NCI-H2081 (cell line): ENCODE results near the gene HPS6.
"Not testable (repeated sequence)": the region's sequence is repeated elsewhere in the genome, so short reads cannot be mapped to it uniquely, and the experiment has no call there.

Experiments
- DNase-seq, 2 experiments: peaks; one replicate each; lab custom pipeline; 2025; lab: John Stamatoyannopoulos, UW

Gene HPS6

DNA sequence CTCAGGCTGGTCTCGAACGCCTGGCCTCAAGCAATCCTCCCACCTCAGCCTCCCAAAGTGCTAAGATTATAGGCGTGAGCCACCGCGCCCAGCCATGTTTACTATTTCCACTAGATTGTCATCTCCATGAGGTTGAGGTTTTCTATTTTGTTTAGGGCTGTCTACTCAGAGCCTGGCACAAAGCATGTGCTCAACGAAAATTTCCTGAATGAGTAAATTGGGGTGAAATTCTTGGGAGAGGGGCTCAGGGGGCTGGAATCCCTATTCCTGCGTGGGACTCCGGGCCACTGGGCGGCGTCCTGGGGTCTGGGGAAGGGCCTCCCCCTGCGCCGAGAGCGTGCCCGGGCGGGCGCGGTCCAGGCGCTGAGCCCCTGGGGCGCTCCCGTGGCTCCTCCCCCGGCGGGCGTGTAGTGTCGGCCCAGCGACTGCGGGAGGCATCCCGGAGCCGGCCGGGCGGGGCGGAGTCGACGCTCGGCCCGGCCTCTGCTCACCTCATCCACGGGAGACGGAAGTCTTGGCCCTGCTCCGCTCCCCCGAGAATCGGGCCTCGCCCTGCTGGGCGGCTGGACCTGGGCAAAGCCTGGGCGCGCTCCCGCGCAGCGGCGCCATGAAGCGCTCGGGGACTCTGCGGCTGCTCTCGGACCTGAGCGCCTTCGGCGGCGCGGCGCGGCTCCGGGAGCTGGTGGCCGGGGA, at the start of gene HPS6:
TSS of gene HPS6 (plus strand) at position 482 of the 693 bp plus-strand sequence. CDS start at position 608, 126 bp downstream.
- peak; percentile 83 to 85 for DNase-seq

DNA sequence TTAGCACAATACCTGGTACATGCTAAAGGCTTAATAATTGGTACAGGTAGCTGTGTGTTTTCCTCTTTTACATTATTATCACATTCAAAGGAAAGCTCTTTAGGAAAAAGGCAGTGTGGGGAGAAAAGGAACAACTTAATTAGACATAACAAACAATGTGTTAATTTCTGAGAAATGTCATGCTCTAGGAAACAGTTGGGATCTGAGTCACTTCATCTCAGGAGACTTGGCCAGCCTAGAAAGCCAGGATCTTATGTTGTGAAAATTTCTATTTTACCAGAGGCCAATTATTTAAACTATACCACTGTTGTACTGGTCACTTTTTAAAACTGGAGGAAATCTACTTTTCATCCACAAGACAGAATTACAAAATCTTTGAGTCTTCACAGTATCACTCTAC, 48.7 kb upstream of the HPS6 start:
- DNase-seq = no peak

DNA sequence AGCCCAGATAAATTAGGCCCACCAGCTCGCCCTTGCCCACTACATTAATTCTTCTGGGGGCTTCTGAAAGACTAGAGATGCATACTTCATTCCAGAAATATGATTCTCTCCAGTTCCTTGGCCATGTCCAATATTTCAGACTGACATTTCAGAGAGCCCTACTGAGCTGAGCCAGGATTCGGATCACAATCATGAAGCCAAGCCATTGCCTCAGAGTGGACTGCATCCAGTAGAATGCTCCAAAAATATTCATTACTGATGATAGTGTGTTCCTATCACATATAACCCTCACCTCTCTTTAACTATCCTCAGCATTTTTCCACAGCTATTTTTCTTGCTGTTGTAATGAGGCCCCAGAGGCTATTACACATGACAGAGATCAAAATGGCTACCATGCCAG, 47.9 kb upstream of the HPS6 start:
- no peak for DNase-seq

DNA sequence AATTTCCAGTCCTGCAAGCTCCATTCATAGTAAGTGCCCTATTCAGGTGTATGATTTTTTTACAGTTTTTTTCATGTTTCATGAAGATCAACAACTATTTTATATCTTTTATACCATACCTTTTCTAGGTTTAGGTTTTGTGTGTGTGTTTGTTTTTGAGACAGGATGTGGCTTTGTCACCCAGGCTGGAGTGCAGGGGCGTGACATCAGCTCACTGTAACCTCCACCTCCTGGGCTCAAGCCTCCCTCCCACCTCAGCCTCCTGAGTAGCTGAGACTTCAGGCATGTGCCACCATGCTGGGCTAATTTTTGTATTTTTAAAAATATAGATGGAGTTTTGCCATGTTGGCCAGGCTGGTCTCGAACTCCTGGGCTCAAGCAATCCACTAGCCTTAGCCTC, 44.2 kb upstream of the HPS6 start:
- DNase-seq = no peak

DNA sequence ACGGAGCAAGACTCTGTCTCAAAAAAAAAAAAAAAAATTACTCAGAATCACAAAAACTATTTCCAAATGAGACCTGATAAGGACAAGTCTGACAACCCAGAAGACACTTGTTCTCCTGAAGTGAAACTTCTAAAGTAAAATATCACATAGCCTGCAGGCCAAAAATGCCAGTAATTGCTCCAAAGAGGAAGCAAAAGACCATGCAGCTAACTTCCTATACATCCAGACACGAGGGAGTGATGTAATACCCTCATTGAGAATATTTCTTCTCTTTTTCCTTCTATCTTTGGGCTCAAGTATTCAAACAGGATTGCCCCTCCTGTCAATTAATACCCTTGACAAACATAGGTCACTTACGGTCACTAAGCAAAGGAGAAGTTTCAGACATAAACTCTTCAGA, 40.4 kb upstream of the HPS6 start:
- DNase-seq = no peak

DNA sequence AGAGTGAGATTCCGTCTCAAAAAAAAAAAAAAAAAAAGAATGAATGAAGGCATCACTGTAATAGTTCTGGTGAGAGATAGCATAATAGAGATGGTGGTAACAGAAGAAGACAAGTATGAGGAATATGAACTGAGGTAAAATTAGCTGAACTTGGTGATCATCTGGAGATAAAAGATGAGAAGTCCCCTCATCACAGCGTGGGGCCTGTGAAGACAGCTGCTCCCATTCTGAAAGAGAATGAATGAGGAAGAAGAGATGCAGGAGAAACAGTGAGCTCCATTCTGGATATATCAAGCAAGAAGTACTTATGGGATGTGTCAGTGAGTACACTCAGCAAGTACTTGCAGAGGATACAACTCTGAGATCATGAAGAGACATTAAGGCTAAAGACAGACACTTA, 37.9 kb upstream of the HPS6 start:
- DNase-seq = no peak

DNA sequence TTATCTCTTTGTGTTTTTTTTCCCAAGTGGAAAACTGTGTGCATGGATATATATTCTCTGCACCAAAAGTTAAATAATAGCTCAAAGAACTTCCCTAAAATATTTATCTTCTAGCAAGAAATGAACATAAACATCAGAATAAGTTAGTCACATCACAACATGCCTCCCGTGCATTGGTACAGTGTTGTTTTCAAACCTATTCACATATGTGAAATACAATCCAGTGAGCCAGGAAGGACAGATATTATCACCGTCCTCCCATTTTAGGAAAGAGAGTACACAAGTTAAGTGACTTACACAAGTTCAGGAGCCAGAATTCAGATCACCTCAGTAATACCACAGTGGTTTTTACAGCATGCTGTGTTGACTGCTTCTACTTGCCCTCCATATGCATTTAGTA, 31.4 kb upstream of the HPS6 start:
- DNase-seq = no peak

DNA sequence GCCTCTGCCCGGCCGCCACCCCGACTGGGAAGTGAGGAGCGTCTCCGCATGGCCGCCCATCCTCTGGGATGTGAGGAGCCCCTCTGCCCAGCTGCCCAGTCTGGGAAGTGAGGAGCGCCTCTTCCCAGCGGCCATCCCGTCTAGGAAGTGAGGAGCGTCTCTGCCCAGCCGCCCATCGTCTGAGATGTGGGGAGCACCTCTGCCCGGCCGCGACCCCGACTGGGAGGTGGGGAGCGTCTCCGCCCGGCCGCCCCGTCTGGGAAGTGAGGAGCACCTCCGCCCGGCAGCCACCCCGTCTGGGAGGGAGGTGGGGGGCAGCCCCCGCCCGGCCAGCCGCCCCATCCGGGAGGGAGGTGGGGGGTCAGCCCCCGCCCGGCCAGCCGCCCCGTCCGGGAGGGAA, 29.3 kb upstream of the HPS6 start:
- DNase-seq = not testable (repeated sequence)

DNA sequence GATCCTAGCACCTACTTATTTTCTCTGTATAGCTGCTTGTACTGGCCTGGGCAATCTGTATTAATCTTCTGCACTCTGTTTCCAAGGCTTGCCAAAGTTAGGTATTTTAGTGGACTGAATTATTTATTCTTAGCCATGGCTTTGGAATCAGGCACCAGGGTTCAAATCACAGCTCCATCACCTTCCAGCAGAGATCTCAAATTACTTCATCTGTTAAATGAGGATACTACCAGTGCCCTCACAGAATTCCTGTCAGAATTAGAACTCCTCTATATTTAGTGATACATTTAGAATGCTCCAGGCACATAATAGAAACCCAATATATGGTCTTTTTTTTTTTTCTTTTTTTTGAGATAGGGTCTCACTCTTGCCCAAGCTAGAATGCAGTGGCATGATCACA, 26.7 kb upstream of the HPS6 start:
- DNase-seq = no peak

DNA sequence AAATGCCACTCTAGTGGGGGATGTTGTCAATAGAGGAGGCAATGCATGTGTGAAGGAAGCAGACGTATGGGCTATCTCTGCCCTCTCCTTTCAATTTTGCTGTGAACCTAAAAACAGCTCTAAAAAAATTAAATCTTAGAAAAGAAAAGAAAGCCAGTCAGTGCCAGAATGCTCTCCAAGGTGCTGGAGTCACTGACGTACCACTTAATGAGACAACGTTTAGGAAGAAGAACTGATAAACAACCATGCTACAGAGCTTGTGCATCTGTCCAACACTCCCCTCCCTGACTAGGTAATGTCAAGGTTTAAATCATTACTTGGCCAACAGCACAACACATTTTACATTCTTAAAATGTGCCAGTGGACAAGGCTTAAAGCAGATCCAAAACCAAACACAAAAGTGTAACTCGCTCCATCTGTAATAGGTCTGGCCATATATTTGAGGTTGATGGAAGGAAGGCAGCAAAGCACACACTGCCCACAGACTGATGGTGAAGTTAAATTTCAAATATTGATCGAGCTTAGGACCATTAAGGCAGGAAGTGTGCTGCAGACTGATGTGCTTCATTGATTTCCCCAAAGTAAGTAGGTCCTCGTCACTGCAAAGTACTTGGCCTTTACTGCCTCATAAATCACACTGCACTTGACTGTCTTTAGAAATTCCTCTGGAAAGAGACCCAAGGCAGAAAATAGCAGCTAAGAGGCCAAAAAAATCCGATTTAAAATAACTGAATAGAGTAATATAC, 24.7 kb upstream of the HPS6 start:
- DNase-seq = no peak

DNA sequence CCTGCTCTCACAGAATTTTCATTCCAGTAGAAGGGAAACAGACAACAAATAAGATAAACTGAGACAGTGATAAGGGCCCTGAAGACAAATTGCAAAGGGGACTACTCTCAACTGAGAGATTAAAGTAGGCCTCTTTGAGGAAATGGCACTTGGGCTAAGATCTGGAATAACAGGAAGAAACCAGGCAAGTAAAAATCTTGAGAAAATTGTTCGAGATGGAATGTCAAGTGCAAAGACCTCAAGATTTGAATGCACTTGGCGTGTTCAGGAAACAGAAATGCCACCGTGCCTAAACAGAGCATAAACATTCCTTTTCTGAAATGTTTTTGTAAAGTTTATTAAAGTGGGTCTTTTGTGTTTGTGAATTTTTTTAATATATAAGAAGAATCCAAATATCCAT, 19.9 kb upstream of the HPS6 start:
- DNase-seq = no peak

DNA sequence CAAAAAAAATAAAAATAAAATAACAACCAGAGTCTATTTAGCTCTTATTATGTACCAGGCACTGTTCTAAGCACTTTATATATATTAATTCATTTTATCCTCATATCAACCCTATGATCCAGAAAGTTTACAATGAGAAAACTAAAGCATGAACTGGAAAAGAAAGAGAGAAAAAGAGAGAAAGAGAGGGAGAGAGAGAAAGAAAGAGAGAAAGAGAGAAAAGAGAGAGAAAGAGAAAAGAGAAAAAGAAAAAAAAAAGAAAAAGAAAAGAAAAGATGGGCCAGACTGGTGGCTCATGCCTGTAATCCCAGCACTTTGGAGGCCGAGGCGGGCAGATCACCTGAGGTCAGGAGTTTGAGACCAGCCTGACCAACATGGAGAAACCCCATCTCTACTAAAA, 19.1 kb upstream of the HPS6 start:
- no peak for DNase-seq

DNA sequence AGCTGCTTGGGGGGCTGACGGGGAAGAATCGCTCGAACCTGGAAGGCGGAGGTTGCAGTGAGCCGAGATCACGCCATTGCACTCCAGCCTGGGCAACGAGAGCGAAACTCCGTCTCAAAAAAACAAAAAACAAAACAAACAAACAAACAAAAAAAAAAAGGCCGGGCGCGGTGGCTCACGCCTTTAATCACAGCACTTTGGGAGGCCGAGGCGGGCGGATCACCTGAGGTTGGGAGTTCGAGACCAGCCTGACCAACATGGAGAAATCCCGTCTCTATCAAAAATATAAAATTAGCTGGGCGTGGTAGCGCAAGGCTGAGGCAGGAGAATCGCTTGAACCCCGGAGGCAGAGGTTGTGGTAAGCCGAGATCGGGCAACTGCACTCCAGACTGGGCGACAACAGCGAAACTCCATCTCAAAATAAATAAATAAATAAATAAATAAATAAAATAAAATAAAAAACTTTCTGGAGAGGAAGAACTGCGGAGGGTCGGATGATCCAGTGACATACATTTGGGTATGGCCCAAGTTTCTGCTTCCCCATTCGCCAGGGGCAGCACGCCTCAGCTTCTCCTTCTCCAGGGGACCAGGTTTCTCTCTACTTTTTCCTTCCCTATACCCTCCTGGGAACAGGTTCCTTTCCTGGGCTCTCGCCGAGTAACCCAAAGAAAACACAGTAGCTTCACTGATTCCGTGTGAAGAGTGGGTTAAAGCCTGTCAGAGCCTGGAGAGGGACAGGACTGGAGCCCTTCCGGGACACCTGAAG, 10.1 kb upstream of the HPS6 start:
- not testable (repeated sequence) for DNase-seq

DNA sequence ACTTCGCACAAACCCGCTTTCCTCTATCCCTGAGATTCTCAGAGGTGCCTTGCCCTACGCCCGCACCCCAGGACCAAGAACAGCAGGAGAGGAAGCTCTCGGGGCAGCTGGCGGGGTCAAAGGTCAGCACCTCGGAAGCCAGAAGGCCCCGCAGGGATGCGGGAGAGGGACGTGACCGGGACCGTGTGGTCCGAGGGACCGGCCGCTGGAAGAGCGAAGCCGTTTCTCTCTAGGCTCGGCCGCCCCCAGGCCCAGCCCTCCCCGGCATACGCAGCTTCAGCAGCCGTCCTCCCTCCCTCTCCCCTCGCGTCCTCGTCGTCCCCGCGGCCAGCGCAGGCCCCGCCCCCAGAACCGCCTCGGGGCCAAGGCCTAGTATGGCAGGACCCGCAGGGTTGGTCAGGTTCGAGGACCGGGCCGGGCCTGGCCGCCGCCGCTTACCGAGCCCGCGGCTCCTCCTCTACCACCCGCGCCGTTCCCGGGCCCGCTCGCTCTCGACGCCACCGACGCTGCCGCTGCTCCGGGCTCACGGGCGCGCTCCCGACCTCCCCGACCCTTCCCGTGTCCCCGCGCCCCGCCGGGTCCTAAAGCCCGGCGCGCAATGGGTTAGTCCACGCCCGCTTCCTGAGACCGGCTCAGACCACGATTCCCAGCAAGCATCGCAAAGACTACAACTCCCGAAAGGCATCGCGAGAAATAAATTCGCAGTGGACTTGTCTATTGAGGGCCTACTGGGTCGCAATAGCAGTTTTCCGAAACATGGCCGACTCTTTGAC, 9.3 kb upstream of the HPS6 start, which contains the start of gene ARMH3:
TSS of gene ARMH3 (minus strand) at position 527 of the 773 bp plus-strand sequence. CDS start 16,059 bp downstream, outside the sequence.
- DNase-seq = peak; percentile 88 to 97

DNA sequence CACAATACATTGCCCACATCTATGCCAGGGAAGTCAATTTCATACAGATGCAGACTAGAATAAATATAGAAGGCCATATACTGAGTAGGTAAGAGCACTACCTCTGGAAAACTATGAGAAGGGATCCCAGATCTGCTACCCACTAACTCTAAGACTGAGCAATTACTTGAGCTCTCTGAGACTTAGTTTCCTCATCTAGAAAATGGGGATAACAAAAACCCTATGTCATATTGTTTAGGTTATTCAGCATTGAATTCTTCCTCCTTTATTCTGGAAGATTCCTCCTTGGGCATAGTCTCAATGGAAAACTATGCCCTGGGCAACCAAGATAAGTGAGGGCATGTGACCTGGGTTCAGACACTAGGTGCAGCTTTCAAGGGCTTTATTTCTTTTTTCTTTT, 5.2 kb upstream of the HPS6 start:
- no peak for DNase-seq

DNA sequence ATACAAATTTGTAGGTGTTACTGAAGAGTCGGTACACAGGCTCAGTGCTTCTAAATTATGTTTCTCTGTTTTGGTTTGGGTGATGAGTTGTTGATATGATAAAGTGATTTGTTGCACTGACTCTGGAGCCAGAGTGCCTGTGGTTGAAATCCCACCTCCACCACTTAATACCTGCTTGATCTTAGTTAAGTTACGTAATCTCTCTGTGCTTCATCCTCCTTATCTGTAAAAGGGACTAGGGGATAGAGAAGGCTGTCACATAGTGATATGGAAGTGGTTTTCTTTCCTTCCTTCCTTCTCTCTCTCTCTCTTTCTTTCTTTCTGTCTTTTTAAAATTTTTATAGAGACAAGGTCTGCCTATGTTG, 664 bp upstream of the HPS6 start:
- DNase-seq = no peak

DNA sequence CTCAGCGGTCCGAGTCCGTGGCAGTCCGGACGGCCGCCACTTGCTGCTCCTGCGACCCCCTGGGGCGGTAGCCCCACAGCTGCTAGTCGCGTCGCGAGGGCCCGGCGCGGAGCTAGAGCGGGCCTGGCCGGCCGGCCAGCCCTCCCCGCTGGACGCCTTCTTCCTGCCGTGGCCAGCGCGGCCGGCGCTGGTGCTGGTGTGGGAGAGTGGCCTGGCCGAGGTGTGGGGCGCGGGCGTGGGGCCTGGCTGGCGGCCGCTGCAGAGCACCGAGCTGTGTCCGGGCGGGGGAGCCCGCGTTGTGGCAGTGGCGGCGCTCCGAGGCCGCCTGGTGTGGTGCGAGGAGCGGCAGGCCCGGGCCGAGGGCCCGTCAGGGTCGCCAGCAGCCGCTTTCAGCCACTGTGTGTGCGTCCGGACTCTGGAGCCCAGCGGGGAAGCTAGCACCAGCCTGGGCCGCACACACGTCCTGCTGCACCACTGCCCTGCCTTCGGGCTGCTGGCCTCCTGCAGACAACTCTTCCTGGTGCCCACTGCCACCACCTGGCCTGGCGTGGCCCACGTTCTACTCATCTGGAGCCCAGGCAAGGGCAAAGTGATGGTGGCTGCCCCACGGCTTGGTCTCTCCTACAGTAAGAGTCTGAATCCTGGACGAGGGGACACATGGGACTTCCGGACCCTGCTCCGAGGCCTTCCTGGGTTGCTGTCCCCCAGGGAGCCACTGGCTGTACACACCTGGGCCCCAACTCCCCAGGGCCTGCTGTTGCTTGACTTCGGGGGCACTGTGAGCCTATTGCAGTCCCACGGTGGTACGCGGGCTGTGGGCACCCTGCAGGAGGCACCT, 631 bp downstream of the HPS6 start:
- peak in 1 of 2 experiments; percentile 3 for DNase-seq

DNA sequence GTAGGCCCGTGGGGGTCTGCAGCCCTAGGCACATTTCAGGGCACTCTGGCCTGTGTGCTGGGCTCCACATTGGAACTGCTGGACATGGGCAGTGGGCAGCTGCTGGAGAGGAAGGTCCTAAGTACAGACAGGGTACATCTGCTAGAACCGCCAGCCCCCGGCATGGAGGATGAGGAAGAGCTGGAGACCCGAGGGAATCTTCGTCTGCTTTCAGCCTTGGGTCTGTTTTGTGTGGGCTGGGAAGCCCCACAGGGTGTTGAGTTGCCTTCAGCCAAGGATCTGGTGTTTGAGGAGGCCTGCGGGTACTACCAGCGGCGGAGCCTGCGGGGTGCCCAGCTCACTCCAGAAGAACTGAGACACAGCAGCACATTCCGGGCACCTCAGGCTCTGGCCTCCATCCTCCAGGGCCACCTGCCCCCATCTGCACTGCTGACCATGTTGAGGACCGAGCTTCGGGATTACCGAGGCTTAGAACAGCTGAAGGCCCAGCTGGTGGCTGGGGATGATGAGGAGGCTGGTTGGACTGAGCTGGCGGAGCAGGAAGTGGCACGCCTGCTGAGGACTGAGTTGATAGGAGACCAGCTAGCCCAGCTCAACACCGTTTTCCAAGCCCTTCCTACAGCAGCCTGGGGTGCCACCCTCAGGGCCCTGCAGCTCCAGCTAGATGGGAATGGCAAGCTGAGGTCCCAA, 1.4 kb downstream of the HPS6 start:
- no peak for DNase-seq

DNA sequence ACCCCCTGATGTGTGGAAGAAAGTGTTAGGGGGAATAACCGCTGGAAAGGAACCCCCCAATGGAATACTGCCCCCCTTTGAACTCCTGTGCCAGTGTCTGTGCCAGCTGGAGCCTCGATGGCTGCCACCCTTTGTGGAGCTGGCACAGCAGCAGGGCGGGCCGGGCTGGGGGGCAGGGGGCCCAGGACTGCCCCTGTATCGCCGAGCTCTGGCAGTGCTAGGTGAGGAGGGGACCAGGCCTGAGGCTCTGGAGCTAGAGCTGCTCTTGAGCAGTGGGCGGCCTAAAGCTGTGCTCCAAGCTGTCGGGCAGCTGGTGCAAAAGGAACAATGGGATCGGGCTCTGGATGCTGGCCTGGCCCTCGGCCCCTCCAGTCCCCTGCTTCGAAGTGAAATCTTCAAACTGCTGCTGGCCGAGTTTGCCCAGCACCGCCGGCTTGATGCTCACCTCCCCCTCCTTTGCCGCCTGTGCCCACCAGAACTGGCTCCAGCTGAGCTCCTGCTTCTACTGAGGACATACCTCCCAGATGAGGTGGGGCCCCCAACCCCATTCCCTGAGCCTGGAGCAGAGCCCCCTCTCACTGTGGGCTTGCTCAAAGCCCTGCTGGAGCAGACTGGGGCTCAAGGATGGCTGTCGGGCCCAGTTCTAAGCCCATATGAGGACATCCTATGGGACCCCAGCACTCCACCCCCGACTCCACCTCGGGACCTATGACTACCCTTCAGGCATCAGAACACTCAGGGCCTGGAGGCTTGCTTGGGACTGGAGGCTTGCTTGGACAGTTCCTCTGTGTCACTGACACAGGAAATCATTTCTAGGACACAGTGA, 2.2 kb downstream of the HPS6 start:
- no peak for DNase-seq

DNA sequence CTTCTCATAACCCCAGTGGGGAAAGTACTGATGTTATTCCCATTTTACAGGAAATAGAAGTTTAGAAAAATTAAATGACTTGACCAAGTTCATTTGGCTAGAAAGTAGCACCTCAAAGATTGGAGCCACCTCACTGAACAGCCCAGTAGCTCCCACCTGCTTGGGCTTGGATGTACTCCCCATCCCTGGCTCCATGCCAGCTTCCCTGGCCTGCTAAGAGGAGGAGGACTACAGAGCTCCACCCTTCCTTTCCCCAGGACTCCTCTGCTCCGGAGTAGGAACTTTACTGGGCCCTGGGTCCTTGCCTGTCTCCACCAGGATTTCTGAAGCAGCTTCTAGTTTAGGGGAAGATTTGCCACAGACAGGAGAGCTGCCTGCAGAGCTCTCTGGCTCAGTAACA, 3.1 kb downstream of the HPS6 start:
- DNase-seq = peak; percentile 9 to 43
